ENCODE data around the gene ITPR1.
"Not testable (repeated sequence)": the region's sequence is repeated elsewhere in the genome, so short reads cannot be mapped to it uniquely, and the experiment has no call there.

The ITPR1 gene

DNA sequence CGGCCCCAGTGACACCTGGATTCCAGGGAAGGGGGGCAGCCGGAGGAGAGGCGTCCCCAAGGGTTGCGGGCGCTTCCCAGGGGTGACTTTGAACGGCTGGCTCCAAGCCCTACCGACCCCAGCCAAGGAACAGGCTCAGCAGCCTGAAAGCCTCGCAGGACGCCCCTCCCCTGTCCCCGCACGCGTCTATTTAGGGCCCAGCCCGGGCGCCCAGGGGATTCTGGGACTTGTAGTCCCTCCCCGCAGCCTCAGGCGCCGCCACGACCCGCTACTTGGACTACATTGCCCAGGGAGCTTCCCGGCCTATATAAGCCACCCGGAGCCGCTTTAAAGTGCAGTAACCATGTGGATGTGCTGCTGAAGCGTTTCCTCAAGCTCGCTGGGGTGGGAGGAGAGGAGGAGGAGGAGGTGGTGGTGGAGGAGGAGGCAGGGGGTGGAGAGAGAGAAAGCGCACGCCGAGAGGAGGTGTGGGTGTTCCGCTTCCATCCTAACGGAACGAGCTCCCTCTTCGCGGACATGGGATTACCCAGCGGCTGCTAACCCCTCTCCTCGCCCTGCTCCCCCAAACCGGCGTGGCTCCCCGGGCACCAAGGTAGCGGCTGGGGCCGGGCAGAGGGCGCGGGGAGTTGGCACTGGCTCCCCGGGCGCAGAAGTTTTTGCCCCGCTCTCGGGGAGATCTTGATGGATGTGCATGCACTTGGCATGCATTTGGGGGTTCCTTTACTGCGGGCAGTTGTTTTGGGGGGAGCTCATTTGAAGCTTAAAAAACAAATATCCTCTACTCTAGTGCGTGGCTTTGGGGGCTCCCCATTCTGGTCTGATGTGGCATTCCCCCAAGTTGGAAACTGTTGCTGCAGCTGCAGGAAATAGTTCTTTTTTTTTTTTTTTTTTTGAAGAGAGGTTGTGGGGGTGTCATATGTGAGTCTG, at the start of gene ITPR1:
TSS of gene ITPR1 (plus strand) at position 335 of the 927 bp plus-strand sequence. CDS start 23,144 bp downstream, outside the sequence.
- TF ChIP-seq, protein P1, sequence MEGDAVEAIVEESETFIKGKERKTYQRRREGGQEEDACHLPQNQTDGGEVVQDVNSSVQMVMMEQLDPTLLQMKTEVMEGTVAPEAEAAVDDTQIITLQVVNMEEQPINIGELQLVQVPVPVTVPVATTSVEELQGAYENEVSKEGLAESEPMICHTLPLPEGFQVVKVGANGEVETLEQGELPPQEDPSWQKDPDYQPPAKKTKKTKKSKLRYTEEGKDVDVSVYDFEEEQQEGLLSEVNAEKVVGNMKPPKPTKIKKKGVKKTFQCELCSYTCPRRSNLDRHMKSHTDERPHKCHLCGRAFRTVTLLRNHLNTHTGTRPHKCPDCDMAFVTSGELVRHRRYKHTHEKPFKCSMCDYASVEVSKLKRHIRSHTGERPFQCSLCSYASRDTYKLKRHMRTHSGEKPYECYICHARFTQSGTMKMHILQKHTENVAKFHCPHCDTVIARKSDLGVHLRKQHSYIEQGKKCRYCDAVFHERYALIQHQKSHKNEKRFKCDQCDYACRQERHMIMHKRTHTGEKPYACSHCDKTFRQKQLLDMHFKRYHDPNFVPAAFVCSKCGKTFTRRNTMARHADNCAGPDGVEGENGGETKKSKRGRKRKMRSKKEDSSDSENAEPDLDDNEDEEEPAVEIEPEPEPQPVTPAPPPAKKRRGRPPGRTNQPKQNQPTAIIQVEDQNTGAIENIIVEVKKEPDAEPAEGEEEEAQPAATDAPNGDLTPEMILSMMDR (IDR thresholded peaks at IDR 0.05; ENCODE audit: low read depth, low read length), result no peak
- in situ Hi-C loops (cut with HindIII; ENCODE audit: low sequenced_read_pairs), result no loop called here
- H3K4me3 ChIP-seq (ENCODE audit: low read depth, low read length), result peak within 1 kb of the TSS; percentile 82
- peak; percentile 99 for DNase-seq (ENCODE audit: low read depth, low spot score)

DNA sequence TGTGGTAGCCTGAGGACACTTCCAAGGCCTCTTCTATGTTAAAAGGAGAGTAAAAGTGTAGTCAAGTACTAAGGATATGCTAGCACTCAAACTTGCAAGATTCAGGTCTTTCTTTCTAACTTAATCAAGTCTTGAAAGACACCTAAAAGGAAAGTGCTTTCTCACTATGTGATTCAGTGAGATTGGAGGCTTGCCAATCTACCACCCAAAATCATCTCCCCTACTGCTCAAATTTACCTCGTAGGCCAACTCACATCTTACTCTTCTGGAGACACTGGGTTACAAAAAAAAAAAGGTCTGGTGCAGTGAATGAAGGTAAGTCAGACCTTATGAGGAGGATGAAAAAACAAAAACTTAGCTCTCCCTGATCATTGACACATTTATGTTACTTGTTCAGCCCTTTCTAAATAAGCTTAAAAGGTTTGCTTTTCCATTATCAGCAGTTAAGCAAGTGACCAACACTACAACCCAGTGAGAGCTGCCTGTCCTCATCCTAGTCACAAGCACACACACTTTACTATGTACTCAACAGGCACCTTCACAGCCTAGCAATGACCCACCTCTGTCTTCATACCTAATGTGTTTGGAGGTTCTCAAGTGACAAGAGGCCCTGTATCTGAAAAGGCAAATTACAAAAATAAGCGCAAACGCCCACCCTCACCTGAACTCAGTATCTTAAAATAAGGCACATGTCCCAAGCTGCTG, 45.7 kb upstream of the ITPR1 start:
- TF ChIP-seq, protein P1 (IDR thresholded peaks at IDR 0.05; ENCODE audit: low read depth, low read length), result no peak
- DNase-seq (ENCODE audit: low read depth, low spot score), result no peak
- H3K4me3 ChIP-seq (ENCODE audit: low read depth, low read length), result no peak overlapping the region
- in situ Hi-C loops (cut with HindIII; ENCODE audit: low sequenced_read_pairs), result no loop called here

DNA sequence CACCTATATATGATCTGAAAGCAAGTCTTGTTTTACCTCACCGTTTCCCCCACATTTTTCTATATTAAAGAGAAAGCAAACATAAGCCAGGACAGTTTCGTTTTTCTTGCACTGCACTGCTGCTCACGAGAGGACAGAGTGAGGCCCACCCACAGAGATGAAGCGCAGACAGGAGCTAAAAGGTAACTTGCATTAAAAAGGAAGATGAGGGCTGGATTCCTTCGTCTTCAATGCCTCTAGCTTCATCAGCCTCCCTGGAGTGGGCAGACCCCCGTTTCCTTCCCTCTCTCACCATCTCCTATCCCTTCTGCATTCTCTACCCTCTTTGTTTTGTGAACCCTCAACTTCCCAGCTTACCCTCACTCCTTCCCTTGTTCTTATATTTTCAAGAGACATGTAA, 45.0 kb upstream of the ITPR1 start:
- TF ChIP-seq, protein P1 (IDR thresholded peaks at IDR 0.05; ENCODE audit: low read depth, low read length), result no peak
- no peak overlapping the region for H3K4me3 ChIP-seq (ENCODE audit: low read depth, low read length)
- no peak for DNase-seq (ENCODE audit: low read depth, low spot score)
- in situ Hi-C loops (cut with HindIII; ENCODE audit: low sequenced_read_pairs), result no loop called here

DNA sequence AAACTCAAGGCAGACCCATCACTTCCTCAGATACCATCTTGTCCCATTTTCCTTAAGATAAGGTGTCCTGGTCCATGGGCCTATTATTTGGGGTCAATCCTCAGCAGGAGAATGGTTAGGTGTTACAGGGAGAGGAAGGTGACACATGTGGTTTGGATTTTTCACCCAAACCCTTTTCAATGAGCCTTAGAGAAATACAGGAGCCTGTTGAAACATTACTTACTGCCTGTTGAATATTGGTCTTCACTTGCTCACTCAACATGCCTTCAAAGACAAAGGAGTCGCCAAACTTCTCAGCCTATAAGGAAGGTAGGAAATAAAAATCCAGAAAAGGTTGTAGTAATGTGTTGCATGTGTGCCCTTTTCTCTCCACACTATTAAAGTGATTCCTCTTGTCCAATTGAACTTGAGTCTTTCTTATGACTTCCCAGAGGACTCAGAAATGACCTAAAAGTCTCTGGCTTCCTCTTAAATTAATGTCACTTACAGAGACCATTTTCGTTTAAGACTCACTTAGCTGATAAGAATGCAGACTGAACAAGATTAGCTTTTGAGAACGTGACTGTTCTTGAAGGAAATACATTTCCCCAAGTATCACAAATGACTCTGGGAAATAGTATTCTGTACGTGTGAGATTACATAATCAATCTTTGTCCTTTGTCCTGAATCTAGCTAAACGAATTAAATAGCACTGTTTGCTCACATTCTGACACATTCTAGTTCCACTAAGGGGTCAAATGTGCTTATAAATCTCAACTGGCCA, 43.9 kb upstream of the ITPR1 start:
- H3K4me3 ChIP-seq (ENCODE audit: low read depth, low read length), result no peak overlapping the region
- in situ Hi-C loops (cut with HindIII; ENCODE audit: low sequenced_read_pairs), result no loop called here
- DNase-seq (ENCODE audit: low read depth, low spot score), result no peak
- TF ChIP-seq, protein P1 (IDR thresholded peaks at IDR 0.05; ENCODE audit: low read depth, low read length), result no peak

DNA sequence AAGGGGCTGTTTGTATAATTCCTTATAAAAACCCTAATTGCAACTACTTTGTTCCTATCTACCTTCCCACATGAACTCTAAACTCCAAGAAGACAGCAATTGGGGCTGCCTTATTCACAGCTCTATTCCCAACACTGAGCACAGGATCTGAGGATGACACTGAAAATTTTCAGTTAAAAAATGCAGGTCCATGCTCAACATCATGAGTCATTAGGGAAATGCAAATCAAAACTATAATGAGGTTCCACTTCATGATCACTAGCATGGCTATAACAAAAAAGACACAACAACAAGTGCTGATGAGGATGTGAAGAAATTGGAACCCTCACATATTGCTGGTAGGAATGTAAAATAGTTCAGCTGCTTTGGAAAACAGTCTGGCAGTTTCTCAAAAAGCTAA, 39.0 kb upstream of the ITPR1 start:
- TF ChIP-seq, protein P1 (IDR thresholded peaks at IDR 0.05; ENCODE audit: low read depth, low read length), result no peak
- in situ Hi-C loops (cut with HindIII; ENCODE audit: low sequenced_read_pairs), result no loop called here
- no peak overlapping the region for H3K4me3 ChIP-seq (ENCODE audit: low read depth, low read length)
- DNase-seq (ENCODE audit: low read depth, low spot score), result no peak

DNA sequence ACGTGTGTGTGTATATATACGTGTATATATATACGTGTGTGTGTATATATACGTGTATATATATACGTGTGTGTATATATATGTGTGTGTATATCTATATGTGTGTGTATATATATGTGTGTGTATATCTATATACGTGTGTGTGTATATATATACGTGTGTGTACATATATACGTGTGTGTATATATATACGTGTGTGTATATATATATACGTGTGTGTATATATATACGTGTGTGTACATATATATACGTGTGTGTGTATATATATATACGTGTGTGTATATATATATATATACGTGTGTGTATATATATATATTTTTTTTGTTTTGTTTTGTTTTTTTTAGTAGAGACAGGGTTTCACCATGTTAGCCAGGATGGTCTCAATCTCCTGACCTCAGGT, 36.4 kb upstream of the ITPR1 start:
- H3K4me3 ChIP-seq (ENCODE audit: low read depth, low read length); in situ Hi-C loops (cut with HindIII; ENCODE audit: low sequenced_read_pairs); DNase-seq (ENCODE audit: low read depth, low spot score): not testable (repeated sequence)
